Esophagus muscularis mucosa (tissue), 4 donors: ENCODE results near the gene MRTFB.
"Not testable (repeated sequence)": the region's sequence is repeated elsewhere in the genome, so short reads cannot be mapped to it uniquely, and the experiment has no call there.

Source experiments
- EP300 ChIP-seq: sonication (generic); formaldehyde crosslinking; IDR thresholded peaks from one replicate; pipeline ENCODE4 v1.6.1; 2017; ENCODE audit warnings: antibody characterized with exemption
- POLR2A ChIP-seq: fragments of 450-650 bp; IDR thresholded peaks from one replicate; pipeline ENCODE4 v1.6.1; 2017; ENCODE audit warnings: antibody characterized with exemption, moderate library complexity, mild to moderate bottlenecking, low read depth
- POLR2AphosphoS5 ChIP-seq, 2 donors: sonication (generic); formaldehyde crosslinking; IDR thresholded peaks; one replicate each; pipeline ENCODE4 v1.6.1; 2017; ENCODE audit warnings: antibody characterized with exemption in 2 of 2
- TF ChIP-seq, protein P1 (sequence below), 3 experiments: fragments of 200-600 bp in 2 of 3; fragments of 450-650 bp in 1 of 3; sonication (generic) in 2 of 3; IDR thresholded peaks; one replicate each; pipeline ENCODE4 v1.5.1; 2017 to 2019; ENCODE audit warnings: antibody characterized with exemption in 3 of 3, mild to moderate bottlenecking in 2 of 3, moderate library complexity in 1 of 3

DNA sequence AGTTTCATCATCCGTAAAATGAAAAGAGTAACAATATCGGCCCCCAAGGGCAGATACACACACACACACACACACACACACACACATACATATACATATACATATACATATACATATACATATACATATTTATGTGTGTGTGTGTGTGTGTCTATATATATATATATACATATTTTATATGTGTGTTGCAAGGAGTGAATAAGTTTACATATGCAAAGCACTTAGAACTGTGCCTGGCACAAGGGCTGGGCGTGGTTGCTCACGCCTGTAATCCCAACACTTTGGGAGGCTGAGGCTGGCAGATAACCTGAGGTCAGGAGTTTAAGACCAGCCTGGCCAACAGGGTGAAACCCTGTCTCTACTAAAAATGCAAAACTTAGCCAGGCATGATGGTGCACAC, 47.6 kb upstream of the MRTFB start:
- TF ChIP-seq, protein P1, sequence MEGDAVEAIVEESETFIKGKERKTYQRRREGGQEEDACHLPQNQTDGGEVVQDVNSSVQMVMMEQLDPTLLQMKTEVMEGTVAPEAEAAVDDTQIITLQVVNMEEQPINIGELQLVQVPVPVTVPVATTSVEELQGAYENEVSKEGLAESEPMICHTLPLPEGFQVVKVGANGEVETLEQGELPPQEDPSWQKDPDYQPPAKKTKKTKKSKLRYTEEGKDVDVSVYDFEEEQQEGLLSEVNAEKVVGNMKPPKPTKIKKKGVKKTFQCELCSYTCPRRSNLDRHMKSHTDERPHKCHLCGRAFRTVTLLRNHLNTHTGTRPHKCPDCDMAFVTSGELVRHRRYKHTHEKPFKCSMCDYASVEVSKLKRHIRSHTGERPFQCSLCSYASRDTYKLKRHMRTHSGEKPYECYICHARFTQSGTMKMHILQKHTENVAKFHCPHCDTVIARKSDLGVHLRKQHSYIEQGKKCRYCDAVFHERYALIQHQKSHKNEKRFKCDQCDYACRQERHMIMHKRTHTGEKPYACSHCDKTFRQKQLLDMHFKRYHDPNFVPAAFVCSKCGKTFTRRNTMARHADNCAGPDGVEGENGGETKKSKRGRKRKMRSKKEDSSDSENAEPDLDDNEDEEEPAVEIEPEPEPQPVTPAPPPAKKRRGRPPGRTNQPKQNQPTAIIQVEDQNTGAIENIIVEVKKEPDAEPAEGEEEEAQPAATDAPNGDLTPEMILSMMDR (IDR thresholded peaks at IDR 0.05): not testable (repeated sequence)
- TF ChIP-seq POLR2A; POLR2AphosphoS5 (IDR thresholded peaks at IDR 0.05); EP300: not testable (repeated sequence)
